ENCODE measurements around the gene NARF. TPM values are rescaled to one million over a fixed set of nuclear protein-coding genes. Genes with fewer than 3 reads are reported as not detected.
A peak's percentile ranks its signal among the peaks of the same experiment; 100 is the strongest.

NARF gene
- polyA plus RNA-seq, 1 of the 3 experiments (the other 2 are of a cell fraction) = 128 TPM

DNA sequence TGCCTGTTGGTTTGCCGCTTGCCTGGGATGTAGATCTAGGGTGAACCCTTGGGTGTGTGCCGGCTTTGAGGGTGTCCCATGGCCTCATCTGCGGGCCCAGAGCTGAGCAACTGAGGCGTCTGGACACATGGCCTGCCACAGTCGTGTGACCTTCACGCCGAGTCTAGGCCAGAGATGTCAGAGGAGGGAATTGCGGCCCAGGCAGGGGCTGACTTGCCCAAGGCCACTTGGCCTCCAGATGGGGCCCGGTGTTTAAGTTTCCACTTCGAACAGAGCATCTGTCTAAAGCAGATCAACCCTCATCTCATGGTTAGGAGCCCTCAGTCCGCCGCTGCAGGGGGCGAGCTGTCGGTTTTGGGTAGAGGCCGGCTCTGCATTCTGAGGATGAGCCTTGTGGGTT, 33.0 kb downstream of the NARF start:
- Histone ChIP-seq H3K27ac (ENCODE audit: low read depth in 2 of 2, low read length in 1 of 2) (no peak overlapping the region), H3K36me3 (replicated peaks in 1 of 2; ENCODE audit: control insufficient read depth in 1 of 2, insufficient read depth in 2 of 2, low read length in 1 of 2) (peaks cover 10 to 14% of the 10 kb centered on the region in 2 experiments), H3K4me3 (ENCODE audit: low read depth in 2 of 2, low read length in 1 of 2) (no peak overlapping the region), H3K9me3 (no peaks in the 10 kb centered on the region), H3K27me3 (ENCODE audit: insufficient read depth) (no peaks in the 10 kb centered on the region), H2AFZ (ENCODE audit: low read depth) (no peak overlapping the region), H3K9me2 (no peaks in the 10 kb centered on the region), H3K9ac (no peak overlapping the region), H3K4me2 (no peak overlapping the region), H3K79me2 (ENCODE audit: insufficient read depth) (no peaks in the 10 kb centered on the region), H3K4me1 (ENCODE audit: control insufficient read depth in 1 of 2, insufficient read depth in 2 of 2, low read depth in 1 of 2, low read length in 1 of 2) (peaks cover 8 to 12% of the 10 kb centered on the region in 2 experiments; a peak in 2 of 4 replicates), H4K20me1 (ENCODE audit: insufficient read depth) (0 out of 2 replicates have a peak, but pooled peaks cover 3% of the 10 kb centered on the region), H3F3A (replicated peaks; ENCODE audit: insufficient read depth) (peaks cover 46% of the 10 kb centered on the region)
- POLR2A ChIA-PET = interaction anchor here (1.3 kb wide), 1 partner anchor 11 kb away, joined by 4 read pairs; no protein-coding TSS in a partner anchor
- TF ChIP-seq, protein P1, sequence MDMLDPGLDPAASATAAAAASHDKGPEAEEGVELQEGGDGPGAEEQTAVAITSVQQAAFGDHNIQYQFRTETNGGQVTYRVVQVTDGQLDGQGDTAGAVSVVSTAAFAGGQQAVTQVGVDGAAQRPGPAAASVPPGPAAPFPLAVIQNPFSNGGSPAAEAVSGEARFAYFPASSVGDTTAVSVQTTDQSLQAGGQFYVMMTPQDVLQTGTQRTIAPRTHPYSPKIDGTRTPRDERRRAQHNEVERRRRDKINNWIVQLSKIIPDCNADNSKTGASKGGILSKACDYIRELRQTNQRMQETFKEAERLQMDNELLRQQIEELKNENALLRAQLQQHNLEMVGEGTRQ (IDR thresholded peaks at IDR 0.05; ENCODE audit: borderline replicate concordance, low read depth, low read length) = no peak
- TF ChIP-seq, protein P2, sequence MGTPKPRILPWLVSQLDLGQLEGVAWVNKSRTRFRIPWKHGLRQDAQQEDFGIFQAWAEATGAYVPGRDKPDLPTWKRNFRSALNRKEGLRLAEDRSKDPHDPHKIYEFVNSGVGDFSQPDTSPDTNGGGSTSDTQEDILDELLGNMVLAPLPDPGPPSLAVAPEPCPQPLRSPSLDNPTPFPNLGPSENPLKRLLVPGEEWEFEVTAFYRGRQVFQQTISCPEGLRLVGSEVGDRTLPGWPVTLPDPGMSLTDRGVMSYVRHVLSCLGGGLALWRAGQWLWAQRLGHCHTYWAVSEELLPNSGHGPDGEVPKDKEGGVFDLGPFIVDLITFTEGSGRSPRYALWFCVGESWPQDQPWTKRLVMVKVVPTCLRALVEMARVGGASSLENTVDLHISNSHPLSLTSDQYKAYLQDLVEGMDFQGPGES (IDR thresholded peaks at IDR 0.05; ENCODE audit: low read depth, low read length) = no peak
- TF ChIP-seq FOXM1 (IDR thresholded peaks at IDR 0.05; ENCODE audit: low read depth) = no peak
- TF ChIP-seq MEF2A (IDR thresholded peaks at IDR 0.05; ENCODE audit: borderline replicate concordance, low read depth) = no peak
- TF ChIP-seq RFX5 (IDR thresholded peaks at IDR 0.05; ENCODE audit: low read length) = no peak
- TF ChIP-seq CHD2 (IDR thresholded peaks at IDR 0.05; ENCODE audit: low read length, partially characterized antibody) = no peak
- TF ChIP-seq, protein P3, sequence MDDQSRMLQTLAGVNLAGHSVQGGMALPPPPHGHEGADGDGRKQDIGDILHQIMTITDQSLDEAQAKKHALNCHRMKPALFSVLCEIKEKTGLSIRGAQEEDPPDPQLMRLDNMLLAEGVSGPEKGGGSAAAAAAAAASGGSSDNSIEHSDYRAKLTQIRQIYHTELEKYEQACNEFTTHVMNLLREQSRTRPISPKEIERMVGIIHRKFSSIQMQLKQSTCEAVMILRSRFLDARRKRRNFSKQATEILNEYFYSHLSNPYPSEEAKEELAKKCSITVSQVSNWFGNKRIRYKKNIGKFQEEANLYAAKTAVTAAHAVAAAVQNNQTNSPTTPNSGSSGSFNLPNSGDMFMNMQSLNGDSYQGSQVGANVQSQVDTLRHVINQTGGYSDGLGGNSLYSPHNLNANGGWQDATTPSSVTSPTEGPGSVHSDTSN (IDR thresholded peaks at IDR 0.05) = no peak
- no peak for TF ChIP-seq NRF1 (IDR thresholded peaks at IDR 0.05; ENCODE audit: low read depth, low read length)
- TF ChIP-seq RXRA (IDR thresholded peaks at IDR 0.05; ENCODE audit: borderline replicate concordance, low read depth) = no peak
- no peak for TF ChIP-seq TAF1 (IDR thresholded peaks at IDR 0.05; ENCODE audit: borderline replicate concordance, low read depth, low read length)
- no peak for TF ChIP-seq SIN3A (IDR thresholded peaks at IDR 0.05; ENCODE audit: borderline replicate concordance, low read depth, low read length)
- no peak for TF ChIP-seq TCF12 (IDR thresholded peaks at IDR 0.05)
- no peak for TF ChIP-seq MXI1 (IDR thresholded peaks at IDR 0.05; ENCODE audit: low read depth, low read length)
- no peak for TF ChIP-seq GATA2 (CRISPR knock-in tag; IDR thresholded peaks at IDR 0.05)
- CTCF ChIA-PET = interaction anchor here (1.6 to 5.6 kb wide), 2 partner anchors 9 to 12 kb away, joined by 5 to 35 read pairs; no protein-coding TSS in a partner anchor
- peak; percentile 22 for DNase-seq
- 94% methylated on average over 11 of the region's 15 CpGs for WGBS (ENCODE audit: low lambda C conversion rate)
